ENCODE data around the gene SELPLG. TPM values are rescaled to one million over a fixed set of nuclear protein-coding genes. Genes with fewer than 3 reads are reported as not detected.

Gene SELPLG
- polyA plus RNA-seq, 1 donor from 2014 or later: 0.62 TPM

DNA sequence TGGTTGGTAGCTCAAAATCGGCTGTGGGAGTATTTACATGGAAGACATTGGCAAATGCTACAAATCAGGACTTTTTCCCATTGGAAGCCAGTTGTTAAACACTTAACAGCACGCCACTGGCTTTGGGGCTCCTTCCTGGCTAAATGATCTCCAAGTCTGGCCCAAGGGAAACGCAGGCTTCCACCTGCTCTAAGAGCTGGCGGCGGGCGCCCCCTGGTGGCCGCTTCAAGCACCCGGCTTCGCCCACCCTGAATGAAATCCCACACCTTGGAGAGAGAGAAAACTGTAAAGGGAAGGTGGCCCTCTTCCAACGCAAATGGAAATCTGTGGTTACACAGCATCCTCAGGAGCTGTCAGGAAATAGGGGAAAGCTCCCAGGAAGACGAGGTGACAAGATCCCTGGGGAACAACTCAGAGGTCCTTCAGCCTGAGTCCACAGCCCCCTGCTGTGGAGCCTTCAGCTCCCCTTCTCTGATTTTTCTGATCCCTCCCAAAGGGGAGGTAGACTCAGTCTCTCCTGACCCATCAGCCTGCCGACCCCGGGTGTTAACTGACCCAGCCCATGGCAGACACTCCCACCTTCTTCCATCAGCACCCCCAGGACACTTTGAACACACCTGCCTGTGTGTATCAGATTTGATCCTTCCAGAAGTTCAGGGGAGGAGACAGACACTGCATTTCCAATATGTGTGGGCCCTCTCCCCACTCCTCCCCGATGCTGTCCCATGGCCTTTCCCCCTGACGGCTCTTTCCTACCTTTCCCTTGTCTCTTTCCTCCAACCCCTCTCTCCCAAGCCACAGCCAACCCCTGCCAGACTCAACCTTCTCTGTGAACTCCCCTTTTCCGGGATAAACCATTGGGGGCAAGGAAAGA lies 15.4 kb downstream of the SELPLG start:
- Histone ChIP-seq H3K27ac (ENCODE audit: low read length) (no peak overlapping the region), H3K27me3 (ENCODE audit: insufficient read depth, low read depth, low read length) (no peaks in the 10 kb centered on the region), H2AFZ (ENCODE audit: low read depth, low read length) (no peak overlapping the region)

DNA sequence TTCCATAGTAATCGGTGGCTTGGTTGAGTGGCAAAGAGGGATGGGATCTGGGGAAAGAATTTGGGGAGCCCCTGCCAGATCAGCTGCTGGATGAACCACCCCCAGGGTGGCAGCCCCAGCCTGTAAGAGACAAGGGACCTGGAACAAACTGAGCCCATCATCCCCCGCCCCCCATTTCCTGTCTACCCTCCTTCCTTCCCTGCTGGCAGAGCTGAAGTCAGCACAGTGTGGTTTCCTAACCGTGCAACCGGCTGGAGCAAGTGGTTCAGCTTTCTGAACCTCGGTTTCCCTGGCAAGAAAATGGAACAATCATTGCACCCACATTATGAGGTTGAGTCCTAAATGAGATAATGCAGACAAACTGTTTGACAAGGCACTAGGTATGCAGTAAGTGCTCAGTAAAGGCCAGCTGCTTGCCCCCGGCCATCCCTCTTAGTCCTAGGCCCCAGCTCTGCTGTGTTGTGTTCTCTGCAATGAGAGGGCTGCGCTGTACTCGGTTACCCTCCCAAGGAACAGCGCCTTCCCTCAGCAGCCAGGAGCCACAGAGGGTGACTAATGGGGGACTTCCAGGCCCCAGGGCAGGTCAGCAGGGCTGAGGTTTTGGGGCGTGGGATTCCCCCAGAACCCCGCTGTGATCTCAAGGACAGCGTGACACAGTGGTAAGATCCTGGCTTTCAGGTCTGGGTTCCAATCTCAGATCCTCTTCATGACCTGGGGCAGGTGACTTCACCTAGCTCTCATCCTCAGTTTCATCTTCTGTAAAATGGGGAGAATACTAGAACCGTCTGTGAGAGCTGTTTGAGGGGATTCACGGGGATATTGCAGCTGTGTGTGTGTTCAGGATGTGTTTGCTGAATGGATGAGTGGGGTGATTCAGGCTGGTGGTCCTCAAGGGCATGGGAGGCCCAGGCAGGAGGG lies 16.5 kb downstream of the SELPLG start:
- Histone ChIP-seq H3K9me2 (ENCODE audit: insufficient read depth, low read length) (no peaks in the 10 kb centered on the region), H4K20me1 (ENCODE audit: insufficient read depth) (no peaks in the 10 kb centered on the region), H3K36me3 (ENCODE audit: insufficient read depth, low read length) (no peaks in the 10 kb centered on the region), H3K9ac (ENCODE audit: low read length) (no peak overlapping the region), H3F3A (ENCODE audit: insufficient read depth, low read length, poor library complexity, severe bottlenecking) (no peaks in the 10 kb centered on the region), H3K9me3 (ENCODE audit: low read length) (no peaks in the 10 kb centered on the region), H3K27me3 (ENCODE audit: insufficient read depth, low read depth, low read length) (no peaks in the 10 kb centered on the region), H3K4me3 (ENCODE audit: low read length) (no peak overlapping the region), H3K27ac (ENCODE audit: low read length) (no peak overlapping the region), H3K4me2 (ENCODE audit: low read length) (no peak overlapping the region), H3K79me2 (replicated peaks; ENCODE audit: insufficient read depth, low read length) (no peaks in the 10 kb centered on the region), H2AFZ (ENCODE audit: low read depth, low read length) (no peak overlapping the region)
- TF ChIP-seq EP300 (conservative IDR thresholded peaks at IDR 0.05; ENCODE audit: poor library complexity, severe bottlenecking) (no peak), EZH2 (IDR thresholded peaks at IDR 0.05; ENCODE audit: borderline replicate concordance, insufficient read depth, low read length, poor library complexity, severe bottlenecking) (no peak), SMC3 (conservative IDR thresholded peaks at IDR 0.05; ENCODE audit: poor library complexity) (no peak), RAD21 (conservative IDR thresholded peaks at IDR 0.05) (no peak), MXI1 (conservative IDR thresholded peaks at IDR 0.05; ENCODE audit: poor library complexity, severe bottlenecking) (no peak), TAF1 (IDR thresholded peaks at IDR 0.05; ENCODE audit: low read depth) (no peak), POLR2AphosphoS5 (IDR thresholded peaks at IDR 0.05) (no peak)
- TF ChIP-seq, protein P1, sequence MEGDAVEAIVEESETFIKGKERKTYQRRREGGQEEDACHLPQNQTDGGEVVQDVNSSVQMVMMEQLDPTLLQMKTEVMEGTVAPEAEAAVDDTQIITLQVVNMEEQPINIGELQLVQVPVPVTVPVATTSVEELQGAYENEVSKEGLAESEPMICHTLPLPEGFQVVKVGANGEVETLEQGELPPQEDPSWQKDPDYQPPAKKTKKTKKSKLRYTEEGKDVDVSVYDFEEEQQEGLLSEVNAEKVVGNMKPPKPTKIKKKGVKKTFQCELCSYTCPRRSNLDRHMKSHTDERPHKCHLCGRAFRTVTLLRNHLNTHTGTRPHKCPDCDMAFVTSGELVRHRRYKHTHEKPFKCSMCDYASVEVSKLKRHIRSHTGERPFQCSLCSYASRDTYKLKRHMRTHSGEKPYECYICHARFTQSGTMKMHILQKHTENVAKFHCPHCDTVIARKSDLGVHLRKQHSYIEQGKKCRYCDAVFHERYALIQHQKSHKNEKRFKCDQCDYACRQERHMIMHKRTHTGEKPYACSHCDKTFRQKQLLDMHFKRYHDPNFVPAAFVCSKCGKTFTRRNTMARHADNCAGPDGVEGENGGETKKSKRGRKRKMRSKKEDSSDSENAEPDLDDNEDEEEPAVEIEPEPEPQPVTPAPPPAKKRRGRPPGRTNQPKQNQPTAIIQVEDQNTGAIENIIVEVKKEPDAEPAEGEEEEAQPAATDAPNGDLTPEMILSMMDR (IDR thresholded peaks at IDR 0.05; ENCODE audit: poor library complexity, severe bottlenecking): no peak
- TF ChIP-seq, protein P2, sequence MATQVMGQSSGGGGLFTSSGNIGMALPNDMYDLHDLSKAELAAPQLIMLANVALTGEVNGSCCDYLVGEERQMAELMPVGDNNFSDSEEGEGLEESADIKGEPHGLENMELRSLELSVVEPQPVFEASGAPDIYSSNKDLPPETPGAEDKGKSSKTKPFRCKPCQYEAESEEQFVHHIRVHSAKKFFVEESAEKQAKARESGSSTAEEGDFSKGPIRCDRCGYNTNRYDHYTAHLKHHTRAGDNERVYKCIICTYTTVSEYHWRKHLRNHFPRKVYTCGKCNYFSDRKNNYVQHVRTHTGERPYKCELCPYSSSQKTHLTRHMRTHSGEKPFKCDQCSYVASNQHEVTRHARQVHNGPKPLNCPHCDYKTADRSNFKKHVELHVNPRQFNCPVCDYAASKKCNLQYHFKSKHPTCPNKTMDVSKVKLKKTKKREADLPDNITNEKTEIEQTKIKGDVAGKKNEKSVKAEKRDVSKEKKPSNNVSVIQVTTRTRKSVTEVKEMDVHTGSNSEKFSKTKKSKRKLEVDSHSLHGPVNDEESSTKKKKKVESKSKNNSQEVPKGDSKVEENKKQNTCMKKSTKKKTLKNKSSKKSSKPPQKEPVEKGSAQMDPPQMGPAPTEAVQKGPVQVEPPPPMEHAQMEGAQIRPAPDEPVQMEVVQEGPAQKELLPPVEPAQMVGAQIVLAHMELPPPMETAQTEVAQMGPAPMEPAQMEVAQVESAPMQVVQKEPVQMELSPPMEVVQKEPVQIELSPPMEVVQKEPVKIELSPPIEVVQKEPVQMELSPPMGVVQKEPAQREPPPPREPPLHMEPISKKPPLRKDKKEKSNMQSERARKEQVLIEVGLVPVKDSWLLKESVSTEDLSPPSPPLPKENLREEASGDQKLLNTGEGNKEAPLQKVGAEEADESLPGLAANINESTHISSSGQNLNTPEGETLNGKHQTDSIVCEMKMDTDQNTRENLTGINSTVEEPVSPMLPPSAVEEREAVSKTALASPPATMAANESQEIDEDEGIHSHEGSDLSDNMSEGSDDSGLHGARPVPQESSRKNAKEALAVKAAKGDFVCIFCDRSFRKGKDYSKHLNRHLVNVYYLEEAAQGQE (IDR thresholded peaks at IDR 0.05; ENCODE audit: borderline replicate concordance): no peak

More for the DNA sequence above, 15.4 kb downstream of the SELPLG start:
- Histone ChIP-seq H4K20me1 (ENCODE audit: insufficient read depth) (no peaks in the 10 kb centered on the region), H3K36me3 (ENCODE audit: insufficient read depth, low read length) (no peaks in the 10 kb centered on the region), H3K4me3 (ENCODE audit: low read length) (no peak overlapping the region), H3K79me2 (replicated peaks; ENCODE audit: insufficient read depth, low read length) (no peaks in the 10 kb centered on the region), H3K4me2 (ENCODE audit: low read length) (no peak overlapping the region), H3K9me2 (ENCODE audit: insufficient read depth, low read length) (no peaks in the 10 kb centered on the region), H3F3A (ENCODE audit: insufficient read depth, low read length, poor library complexity, severe bottlenecking) (no peaks in the 10 kb centered on the region), H3K9me3 (ENCODE audit: low read length) (no peaks in the 10 kb centered on the region), H3K9ac (ENCODE audit: low read length) (no peak overlapping the region)
- TF ChIP-seq SMC3 (conservative IDR thresholded peaks at IDR 0.05; ENCODE audit: poor library complexity): peak; percentile 91
- TF ChIP-seq, protein P1 (IDR thresholded peaks at IDR 0.05; ENCODE audit: poor library complexity, severe bottlenecking): peak; percentile 94
- TF ChIP-seq TAF1 (IDR thresholded peaks at IDR 0.05; ENCODE audit: low read depth): no peak
- peak; percentile 89 for TF ChIP-seq RAD21 (conservative IDR thresholded peaks at IDR 0.05)
